Iris pigment epithelial cell (primary cell): ENCODE results near the gene PXMP4.
A peak's percentile ranks its signal among the peaks of the same experiment; 100 is the strongest.

Source experiments
- DNase-seq: peaks from one replicate; pipeline ENCODE4 v3.0.0-alpha.2; 2011; ENCODE audit warnings: low read depth

Gene PXMP4

GRCh38 chr20:33654680-33655161 lies 65.4 kb downstream of the PXMP4 start:
- DNase-seq: no peak

GRCh38 chr20:33653900-33654596 lies 66.1 kb downstream of the PXMP4 start:
- DNase-seq: no peak

GRCh38 chr20:33653218-33653899 lies 66.8 kb downstream of the PXMP4 start:
- DNase-seq: peak; percentile 62
